ENCODE results near the gene RAP2B. TPM values are rescaled to one million over a fixed set of nuclear protein-coding genes. Genes with fewer than 3 reads are reported as not detected.

RAP2B gene
- total and polyA plus RNA-seq, 2 of the 13 experiments (the other 11 are each of a cell fraction or from before 2014, with no cell fraction given) = 6.4 to 7.1 TPM

DNA sequence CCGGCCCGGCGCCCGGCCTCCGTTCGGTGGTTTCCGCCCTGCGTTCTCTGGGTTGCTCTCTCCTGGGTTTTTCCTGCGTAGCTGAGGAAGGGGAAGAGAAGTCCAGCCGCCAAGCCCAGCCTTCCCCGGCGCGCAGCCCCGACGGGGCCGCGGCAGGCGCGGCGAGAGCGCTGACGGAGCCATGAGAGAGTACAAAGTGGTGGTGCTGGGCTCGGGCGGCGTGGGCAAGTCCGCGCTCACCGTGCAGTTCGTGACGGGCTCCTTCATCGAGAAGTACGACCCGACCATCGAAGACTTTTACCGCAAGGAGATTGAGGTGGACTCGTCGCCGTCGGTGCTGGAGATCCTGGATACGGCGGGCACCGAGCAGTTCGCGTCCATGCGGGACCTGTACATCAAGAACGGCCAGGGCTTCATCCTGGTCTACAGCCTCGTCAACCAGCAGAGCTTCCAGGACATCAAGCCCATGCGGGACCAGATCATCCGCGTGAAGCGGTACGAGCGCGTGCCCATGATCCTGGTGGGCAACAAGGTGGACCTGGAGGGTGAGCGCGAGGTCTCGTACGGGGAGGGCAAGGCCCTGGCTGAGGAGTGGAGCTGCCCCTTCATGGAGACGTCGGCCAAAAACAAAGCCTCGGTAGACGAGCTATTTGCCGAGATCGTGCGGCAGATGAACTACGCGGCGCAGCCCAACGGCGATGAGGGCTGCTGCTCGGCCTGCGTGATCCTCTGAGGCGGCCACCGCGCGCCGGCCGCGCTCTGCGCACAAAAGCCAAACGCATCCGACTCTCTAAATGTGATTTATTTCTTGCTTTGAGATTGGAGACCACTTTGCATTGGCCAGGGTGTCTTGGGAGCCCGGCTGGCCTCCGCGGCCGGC lies 727 bp downstream of the RAP2B start (continued):
- TF ChIP-seq ZBTB4 (CRISPR knock-in tag; IDR thresholded peaks at IDR 0.05; ENCODE audit: borderline replicate concordance) (peak; percentile 71; the same call in 1 of the 2 replicates), NFIB (CRISPR knock-in tag; IDR thresholded peaks at IDR 0.05; ENCODE audit: borderline replicate concordance) (no peak), UBTF (CRISPR knock-in tag; IDR thresholded peaks at IDR 0.05) (peak; percentile 61), MYC (CRISPR knock-in tag; IDR thresholded peaks at IDR 0.05; ENCODE audit: borderline replicate concordance) (no peak), SMAD1 (CRISPR knock-in tag; IDR thresholded peaks at IDR 0.05; ENCODE audit: borderline replicate concordance, low read depth) (no peak), CAMTA2 (CRISPR knock-in tag; IDR thresholded peaks at IDR 0.05; ENCODE audit: borderline replicate concordance) (no peak), ZNF703 (CRISPR knock-in tag; IDR thresholded peaks at IDR 0.05; ENCODE audit: borderline replicate concordance) (no peak), ZFY (CRISPR knock-in tag; IDR thresholded peaks at IDR 0.05) (peak; percentile 16; the same call in 1 of the 2 replicates), ZNF605 (CRISPR knock-in tag; IDR thresholded peaks at IDR 0.05) (no peak; the same call in 1 of the 2 replicates), GABPB1 (CRISPR knock-in tag; IDR thresholded peaks at IDR 0.05) (peak; percentile 35; the same call in 1 of the 2 replicates), KDM3A (CRISPR knock-in tag; IDR thresholded peaks at IDR 0.05; ENCODE audit: low read depth) (0 out of 2 replicates have a peak, but pooled peaks have one; percentile 12), ZNF543 (CRISPR knock-in tag; IDR thresholded peaks at IDR 0.05) (0 out of 2 replicates have a peak, but pooled peaks have one; percentile 6), JARID2 (CRISPR knock-in tag; IDR thresholded peaks at IDR 0.05; ENCODE audit: insufficient replicate concordance) (no peak), CREB3 (CRISPR knock-in tag; IDR thresholded peaks at IDR 0.05) (peak; percentile 51; the same call in 1 of the 2 replicates), ZNF563 (CRISPR knock-in tag; IDR thresholded peaks at IDR 0.05) (no peak; the same call in 1 of the 2 replicates), SIN3A (IDR thresholded peaks at IDR 0.05; ENCODE audit: borderline replicate concordance, low read depth, low read length) (peak; percentile 24; the same call in 1 of the 2 replicates), ZNF354B (CRISPR knock-in tag; IDR thresholded peaks at IDR 0.05) (no peak), ZBTB3 (CRISPR knock-in tag; IDR thresholded peaks at IDR 0.05; ENCODE audit: borderline replicate concordance, low read depth) (no peak), NFKBIZ (CRISPR knock-in tag; IDR thresholded peaks at IDR 0.05) (no peak)
- TF ChIP-seq, protein P1, sequence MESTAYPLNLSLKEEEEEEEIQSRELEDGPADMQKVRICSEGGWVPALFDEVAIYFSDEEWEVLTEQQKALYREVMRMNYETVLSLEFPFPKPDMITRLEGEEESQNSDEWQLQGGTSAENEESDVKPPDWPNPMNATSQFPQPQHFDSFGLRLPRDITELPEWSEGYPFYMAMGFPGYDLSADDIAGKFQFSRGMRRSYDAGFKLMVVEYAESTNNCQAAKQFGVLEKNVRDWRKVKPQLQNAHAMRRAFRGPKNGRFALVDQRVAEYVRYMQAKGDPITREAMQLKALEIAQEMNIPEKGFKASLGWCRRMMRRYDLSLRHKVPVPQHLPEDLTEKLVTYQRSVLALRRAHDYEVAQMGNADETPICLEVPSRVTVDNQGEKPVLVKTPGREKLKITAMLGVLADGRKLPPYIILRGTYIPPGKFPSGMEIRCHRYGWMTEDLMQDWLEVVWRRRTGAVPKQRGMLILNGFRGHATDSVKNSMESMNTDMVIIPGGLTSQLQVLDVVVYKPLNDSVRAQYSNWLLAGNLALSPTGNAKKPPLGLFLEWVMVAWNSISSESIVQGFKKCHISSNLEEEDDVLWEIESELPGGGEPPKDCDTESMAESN (CRISPR knock-in tag; conservative IDR thresholded peaks at IDR 0.05) = peak; percentile 81
